NCI-H146 (cell line): ENCODE data around the gene HERPUD2.
"Not testable (repeated sequence)": the region's sequence is repeated elsewhere in the genome, so short reads cannot be mapped to it uniquely, and the experiment has no call there.

Experiments used
- DNase-seq: peaks from one replicate; lab custom pipeline; 2025; lab: John Stamatoyannopoulos, UW

Gene HERPUD2

GRCh38 chr7:35677582-35678356, 17.2 kb downstream of the HERPUD2 start:
- DNase-seq = no peak

- no peak for DNase-seq
Measured at GRCh38 chr7:35676211-35676610, 18.7 kb downstream of the HERPUD2 start.

DNA sequence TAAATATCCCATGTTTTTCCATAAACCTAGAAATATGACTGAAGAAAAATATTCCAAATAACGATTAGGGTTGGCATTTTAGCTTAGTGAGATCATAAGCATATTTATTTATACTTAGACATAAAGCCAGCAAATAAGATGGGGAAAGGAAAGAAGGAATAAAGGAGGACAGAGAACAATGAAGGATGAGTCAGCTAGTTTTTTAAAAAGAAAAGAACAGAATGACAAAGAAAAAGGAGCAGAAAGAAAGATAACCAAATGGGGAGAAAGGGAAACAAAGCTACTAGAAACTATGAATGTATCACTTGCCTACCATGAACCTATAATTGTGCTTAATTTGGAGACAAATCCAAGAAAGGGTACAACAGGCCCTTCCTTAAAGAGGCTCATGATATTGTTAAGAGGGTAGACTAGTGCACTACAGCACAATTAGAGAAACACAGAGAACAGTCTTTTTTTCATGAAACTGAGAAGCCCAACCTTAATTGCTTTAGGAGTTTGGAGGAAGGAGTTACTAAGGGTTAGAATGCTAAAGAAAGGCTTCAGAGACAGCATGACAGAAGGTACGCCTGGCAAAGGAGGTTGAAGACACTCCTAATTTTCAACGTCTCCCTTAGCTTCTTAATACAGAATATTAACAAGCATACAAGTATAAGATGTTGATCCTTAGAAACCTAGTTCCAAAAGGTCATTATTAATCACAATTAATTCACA, 23.9 kb downstream of the HERPUD2 start:
- DNase-seq = no peak

- not testable (repeated sequence) for DNase-seq
Measured at GRCh38 chr7:35660411-35660810, 34.5 kb downstream of the HERPUD2 start.

- DNase-seq = no peak
Measured at GRCh38 chr7:35658606-35659201, 36.2 kb downstream of the HERPUD2 start.

- no peak for DNase-seq
Measured at GRCh38 chr7:35657125-35657524, 37.8 kb downstream of the HERPUD2 start.

GRCh38 chr7:35654558-35654957, 40.4 kb downstream of the HERPUD2 start:
- not testable (repeated sequence) for DNase-seq

GRCh38 chr7:35652124-35652523, 42.8 kb downstream of the HERPUD2 start:
- no peak for DNase-seq

DNA sequence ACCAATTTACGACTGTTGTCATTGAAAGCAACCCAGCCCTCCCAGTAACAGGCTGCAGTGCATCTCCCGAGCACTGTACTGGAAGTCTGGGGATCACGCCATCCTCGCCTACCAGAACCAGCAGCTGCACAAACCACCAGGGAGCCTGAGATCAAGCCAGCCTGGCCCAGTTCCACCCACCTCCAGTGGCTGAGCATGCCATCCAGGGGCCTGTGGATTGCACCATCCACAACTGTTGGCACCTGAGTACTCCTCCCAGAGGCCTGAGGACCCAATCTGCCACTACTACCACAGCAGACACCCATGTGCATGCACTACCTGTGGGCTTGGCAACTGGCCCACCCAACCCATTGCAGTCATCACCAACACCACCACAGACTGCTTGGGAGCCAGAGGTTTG, 44.2 kb downstream of the HERPUD2 start:
- no peak for DNase-seq

DNA sequence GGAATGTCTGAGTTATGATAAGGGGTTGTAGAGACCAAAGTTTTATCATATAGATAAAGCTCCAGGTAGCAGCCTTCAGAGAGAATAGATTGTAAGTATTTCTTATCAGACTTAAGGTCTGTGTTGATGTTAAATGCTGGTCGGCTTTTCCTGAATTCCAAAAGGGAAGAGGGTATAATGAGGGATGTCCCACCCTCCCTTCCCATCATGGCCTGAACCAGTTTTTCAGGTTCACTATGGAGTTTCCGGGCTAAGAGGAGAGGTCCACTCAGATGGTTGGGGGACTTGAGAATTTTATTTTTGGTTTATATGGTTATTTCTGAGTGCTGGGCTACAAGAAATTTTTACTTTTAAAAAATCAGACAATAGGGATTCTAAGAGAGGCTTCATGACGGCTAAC, 45.2 kb downstream of the HERPUD2 start:
- DNase-seq = no peak

- DNase-seq = no peak
Measured at GRCh38 chr7:35648367-35648766, 46.6 kb downstream of the HERPUD2 start.

GRCh38 chr7:35647171-35647574, 47.8 kb downstream of the HERPUD2 start:
- DNase-seq = peak; percentile 52

DNA sequence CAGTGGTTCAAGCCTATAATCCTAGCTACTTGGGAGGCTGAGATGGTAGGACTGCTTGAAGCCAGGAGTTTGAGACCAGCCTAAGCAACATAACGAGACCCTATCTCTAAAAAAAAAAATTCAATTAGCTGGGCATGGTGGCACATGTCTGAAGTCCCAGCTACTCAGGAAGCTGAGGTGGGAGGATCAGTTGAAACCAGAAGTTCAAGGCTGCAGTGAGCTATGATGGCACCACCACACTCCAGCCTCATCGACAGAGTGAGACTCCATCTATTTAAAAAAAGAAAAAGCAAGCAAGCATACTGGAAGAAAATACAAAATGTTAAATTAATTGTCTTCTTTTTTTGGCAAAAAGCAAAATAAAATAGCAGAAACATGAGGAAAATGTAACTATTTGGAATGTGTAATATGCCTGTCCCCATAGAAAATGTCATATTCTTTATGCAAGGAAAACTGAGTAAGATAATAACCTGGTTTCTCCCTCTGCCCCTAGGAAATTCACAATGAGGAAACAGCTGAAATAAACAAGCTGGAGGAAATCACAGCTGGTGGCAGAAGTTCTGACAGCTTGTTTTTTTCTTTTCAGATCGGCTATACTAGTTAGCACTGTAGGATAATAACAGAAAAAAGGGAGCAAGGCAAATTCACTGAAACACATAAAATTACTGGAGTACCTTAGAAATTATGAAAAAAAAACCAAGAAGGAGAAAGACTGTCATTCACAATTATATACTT, 48.5 kb downstream of the HERPUD2 start:
- DNase-seq = no peak

DNA sequence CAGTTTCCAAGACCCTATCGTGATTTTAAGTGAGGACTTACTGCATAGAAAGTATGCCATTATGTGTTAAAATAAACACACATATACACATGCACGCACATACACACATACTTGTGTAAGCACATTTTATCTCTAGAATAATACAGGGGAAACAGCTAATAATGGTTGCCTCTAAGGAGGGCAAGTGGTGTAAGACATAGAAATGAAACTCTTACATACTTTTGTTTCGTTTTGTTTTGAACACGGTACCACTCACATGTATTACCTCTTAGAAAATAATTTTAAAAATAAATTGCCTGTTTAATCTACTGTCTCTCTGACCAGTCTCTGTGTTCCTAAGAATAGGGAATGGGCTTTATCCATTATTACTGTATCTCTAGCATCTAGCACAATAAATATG, 49.2 kb downstream of the HERPUD2 start:
- DNase-seq = no peak

- DNase-seq = no peak
Measured at GRCh38 chr7:35630024-35630972, 64.6 kb downstream of the HERPUD2 start.

GRCh38 chr7:35624299-35625186, 70.4 kb downstream of the HERPUD2 start:
- DNase-seq = peak; percentile 58

- peak; percentile 40 for DNase-seq
Measured at GRCh38 chr7:35623381-35623780, 71.6 kb downstream of the HERPUD2 start.

- no peak for DNase-seq
Measured at GRCh38 chr7:35619863-35620262, 75.1 kb downstream of the HERPUD2 start.

GRCh38 chr7:35617041-35617440, 77.9 kb downstream of the HERPUD2 start:
- DNase-seq = no peak

GRCh38 chr7:35613150-35613549, 81.8 kb downstream of the HERPUD2 start:
- DNase-seq = peak; percentile 89
